Thoracic aorta (tissue), 2 donors: ENCODE data around the gene YIPF3. TPM values are rescaled to one million over a fixed set of nuclear protein-coding genes. Genes with fewer than 3 reads are reported as not detected.
"Not testable (repeated sequence)": the region's sequence is repeated elsewhere in the genome, so short reads cannot be mapped to it uniquely, and the experiment has no call there.

ENCODE experiments used
- ATAC-seq: fragments of 150-250 bp; one replicate; pipeline ENCODE4 v1.8.0; 2017; ENCODE audit warnings: low read depth; ENCODE audit not compliant: insufficient number of reproducible peaks, low FRiP score
- DNase-seq: peaks from one replicate; pipeline ENCODE4 v3.0.0-alpha.2; 2020; ENCODE audit warnings: low spot score
- H3K27ac ChIP-seq, 2 donors: fragments of 200-600 bp; sonication (generic); 1 replicate in 1 of 2; 2 replicates in 1 of 2; pipeline ENCODE4 v1.5.1; 2016; ENCODE audit warnings: mild to moderate bottlenecking in 2 of 2, moderate library complexity in 2 of 2
- H3K27me3 ChIP-seq: fragments of 200-600 bp; sonication (generic); replicated peaks from 2 replicates; pipeline ENCODE4 v1.6.0; 2016; ENCODE audit warnings: mild to moderate bottlenecking; ENCODE audit not compliant: insufficient read depth
- H3K36me3 ChIP-seq: fragments of 200-600 bp; sonication (generic); one replicate; pipeline ENCODE4 v1.5.1; 2016
- H3K4me1 ChIP-seq, 2 donors: fragments of 200-600 bp; sonication (generic); 1 replicate in 1 of 2; 2 replicates in 1 of 2; pipeline versions ENCODE4 v1.5.1 to v1.6.0; 2016; ENCODE audit warnings: low read depth in 2 of 2, mild to moderate bottlenecking in 1 of 2; ENCODE audit not compliant: control insufficient read depth in 1 of 2
- H3K4me3 ChIP-seq: fragments of 200-600 bp; sonication (generic); 2 replicates; pipeline ENCODE4 v1.5.1; 2016; ENCODE audit warnings: mild to moderate bottlenecking
- H3K9me3 ChIP-seq: fragments of 200-600 bp; sonication (generic); 2 replicates; pipeline ENCODE4 v1.5.1; 2016
- CTCF ChIP-seq: fragments of 200-600 bp; sonication (generic); IDR thresholded peaks from one replicate; pipeline ENCODE4 v1.5.1; 2019; ENCODE audit warnings: antibody characterized with exemption
- total RNA-seq, 2 donors: library from RNA; depleted of rRNA; stranded (reverse); fragments of >200 nt; gene quantifications; one replicate each; pipeline versions ENCODE4 v1.1.0 to v1.2.3, GENCODE V29; 2016

Gene YIPF3
- total RNA-seq, result 100 to 1,000 TPM in 1 of 2 donors, 10 to 100 TPM in 1; 92.2 to 160 TPM

GRCh38 chr6:43516697-43517504, at the start of gene YIPF3, which contains the start of gene POLR1C:
Gene YIPF3, minus strand, starts transcription at chr6:43516926. Its CDS starts 119 bp downstream, at chr6:43516807.
Gene POLR1C, plus strand, starts transcription at chr6:43517089. Its CDS starts 21 bp downstream, at chr6:43517110.
- peaks cover 39% of the 10 kb centered on the region for H3K36me3 ChIP-seq
- TF ChIP-seq CTCF, result no peak

GRCh38 chr6:43559328-43559727, 42.6 kb upstream of the YIPF3 start:
- peaks cover 69% of the 10 kb centered on the region for H3K36me3 ChIP-seq

More at GRCh38 chr6:43516697-43517504, at the start of gene YIPF3, which contains the start of gene POLR1C:
- H3K4me3 ChIP-seq, result peak within 1 kb of the TSS; percentile 99
- no peaks in the 10 kb centered on the region for H3K9me3 ChIP-seq
- peak within 1 kb of the TSS; percentile 80 to 91 for H3K27ac ChIP-seq
- ATAC-seq (peak; percentile 97), DNase-seq (peak; percentile 91)
- peaks cover 8 to 39% of the 10 kb centered on the region in 2 donors for H3K4me1 ChIP-seq
- H3K27me3 ChIP-seq, result no peaks in the 10 kb centered on the region

GRCh38 chr6:43557620-43558019, 40.9 kb upstream of the YIPF3 start:
- DNase-seq, H3K27me3 ChIP-seq, H3K9me3 ChIP-seq, ATAC-seq, H3K27ac ChIP-seq, H3K4me3 ChIP-seq, H3K4me1 ChIP-seq: not testable (repeated sequence)
- H3K36me3 ChIP-seq, result peaks cover 61% of the 10 kb centered on the region

More at GRCh38 chr6:43559328-43559727, 42.6 kb upstream of the YIPF3 start:
- Histone ChIP-seq H3K27ac (no peak overlapping the region), H3K27me3 (no peaks in the 10 kb centered on the region), H3K9me3 (no peaks in the 10 kb centered on the region), H3K4me3 (no peak overlapping the region), H3K4me1 (no peaks in the 10 kb centered on the region)
- TF ChIP-seq CTCF, result no peak
- no peak for ATAC-seq
- no peak for DNase-seq

- Histone ChIP-seq H3K36me3 (peaks cover 34% of the 10 kb centered on the region), H3K27me3 (no peaks in the 10 kb centered on the region), H3K4me3 (no peak overlapping the region), H3K9me3 (no peaks in the 10 kb centered on the region), H3K4me1 (no peaks in the 10 kb centered on the region), H3K27ac (no peak overlapping the region)
- TF ChIP-seq CTCF, result no peak
- no peak for DNase-seq
- ATAC-seq, result no peak
Observed at GRCh38 chr6:43547222-43547621, 30.5 kb upstream of the YIPF3 start.

GRCh38 chr6:43544461-43544860, 27.7 kb upstream of the YIPF3 start:
- Histone ChIP-seq H3K36me3 (peaks cover 35% of the 10 kb centered on the region), H3K4me1 (no peaks in the 10 kb centered on the region)
- TF ChIP-seq CTCF, result no peak

More at GRCh38 chr6:43544461-43544860, 27.7 kb upstream of the YIPF3 start:
- no peak for ATAC-seq
- Histone ChIP-seq H3K27ac (no peak overlapping the region), H3K27me3 (no peaks in the 10 kb centered on the region), H3K9me3 (no peaks in the 10 kb centered on the region), H3K4me3 (no peak overlapping the region)
- no peak for DNase-seq
